IPS DF 4.7 (cell line): ENCODE measurements around the gene AMPH.

Experiments
- DNase-seq: peaks from one replicate; pipeline ENCODE4 v3.0.0-alpha.2; 2013; ENCODE audit warnings: low spot score; ENCODE audit errors: extremely low read depth

Gene AMPH

DNA sequence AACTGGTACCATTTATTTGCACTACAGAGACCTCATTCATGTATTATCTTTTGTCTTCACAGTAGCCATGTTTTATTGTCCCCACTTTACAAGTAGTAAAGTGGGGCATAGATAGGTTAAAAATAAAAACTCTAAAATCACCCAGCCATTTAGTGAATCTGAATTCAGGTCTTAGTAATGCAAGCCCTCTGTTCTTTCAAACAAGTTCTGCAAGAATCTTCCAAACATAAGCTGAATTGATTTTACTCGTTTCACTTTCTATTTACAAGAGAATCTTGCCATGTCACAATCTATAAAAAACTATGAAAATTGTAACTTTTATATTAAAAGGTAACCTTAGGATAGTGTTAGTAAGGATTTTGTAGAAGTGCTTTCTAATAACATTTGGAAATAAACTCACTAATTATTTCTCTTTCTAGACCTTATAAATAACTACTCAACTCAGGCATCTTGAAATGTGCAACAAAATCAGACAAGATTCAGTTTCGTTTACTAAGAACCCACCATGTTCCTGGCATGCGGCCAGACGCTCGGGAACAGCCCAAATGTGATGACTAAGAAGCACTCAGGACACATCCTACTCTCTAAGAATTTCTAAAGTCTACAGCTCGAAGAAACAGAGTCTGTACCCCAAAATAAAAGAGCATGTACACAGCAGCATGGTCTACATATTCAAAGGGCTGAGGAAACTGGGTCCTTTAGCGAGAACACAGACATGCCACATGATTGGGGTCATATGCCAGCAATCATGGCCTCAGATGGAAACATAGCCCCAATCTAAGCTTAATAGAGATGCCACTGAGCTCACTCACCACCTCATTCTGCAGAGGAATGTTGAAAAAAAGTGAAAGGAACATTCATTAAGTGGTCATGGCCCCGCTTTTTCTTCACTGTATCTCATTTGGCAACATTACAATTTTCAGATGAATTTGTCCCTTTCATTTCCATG, 167.6 kb downstream of the AMPH start:
- no peak for DNase-seq

DNA sequence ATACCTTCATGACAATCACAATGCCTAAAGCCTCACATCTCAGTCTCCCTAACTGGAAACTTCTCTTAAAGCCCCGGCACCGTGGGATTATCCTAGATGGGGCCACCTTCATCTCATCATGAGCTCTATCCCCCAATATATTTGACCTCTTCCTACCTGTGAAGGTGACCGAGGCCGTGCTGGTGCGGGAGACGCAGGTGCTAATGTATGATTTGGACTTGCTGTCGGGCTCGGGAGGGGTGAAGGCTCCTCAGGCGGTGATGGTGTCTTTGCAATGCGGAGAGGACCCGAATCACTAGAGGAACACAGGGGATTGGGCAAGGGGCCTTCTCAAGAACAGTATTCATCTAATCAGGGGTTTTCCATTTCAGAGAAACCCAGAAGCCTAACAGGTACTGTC, 168.4 kb downstream of the AMPH start:
- no peak for DNase-seq

GRCh38 chr7:38461887-38462286, 169.3 kb downstream of the AMPH start:
- no peak for DNase-seq

GRCh38 chr7:38453826-38454225, 177.3 kb downstream of the AMPH start:
- DNase-seq, result no peak

DNA sequence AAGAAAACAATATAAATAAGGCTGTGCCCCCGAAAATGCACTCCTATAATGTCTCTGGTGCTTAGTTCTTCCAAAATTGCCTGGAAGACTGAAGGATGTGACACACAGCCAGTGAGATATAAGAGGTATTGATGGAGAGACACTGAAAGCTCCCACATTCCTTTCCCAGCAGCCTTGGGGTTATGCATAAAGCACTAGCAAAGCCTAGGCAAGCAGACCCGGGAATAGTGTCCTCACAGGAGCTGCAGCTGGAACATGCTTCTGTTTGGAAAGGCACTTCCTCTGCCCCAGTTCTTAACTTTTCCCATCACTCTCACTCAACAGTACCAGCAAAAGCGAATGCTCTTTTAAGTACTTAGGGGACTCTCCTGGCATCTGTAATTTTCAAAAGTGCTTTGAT, 178.0 kb downstream of the AMPH start:
- DNase-seq, result no peak

DNA sequence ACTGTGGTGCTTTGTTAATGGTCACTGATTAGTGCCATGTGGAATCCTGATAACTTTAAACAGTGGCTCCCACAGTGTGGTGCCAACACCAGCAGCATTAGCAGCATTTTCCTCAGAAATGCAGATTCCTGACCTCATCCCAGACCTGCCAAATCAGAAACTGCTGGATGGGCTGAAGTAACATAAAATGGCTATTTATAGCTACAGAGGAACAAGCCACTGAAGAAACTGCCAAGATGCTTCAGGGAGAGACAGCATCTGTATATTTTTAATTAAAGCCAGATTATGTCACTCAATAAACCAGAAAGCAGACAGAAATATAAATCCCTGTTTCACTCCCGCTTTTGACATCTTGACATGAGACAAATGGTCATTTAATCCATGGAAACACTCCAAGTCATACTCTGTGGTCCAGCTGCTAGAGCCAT, 178.5 kb downstream of the AMPH start:
- no peak for DNase-seq

DNA sequence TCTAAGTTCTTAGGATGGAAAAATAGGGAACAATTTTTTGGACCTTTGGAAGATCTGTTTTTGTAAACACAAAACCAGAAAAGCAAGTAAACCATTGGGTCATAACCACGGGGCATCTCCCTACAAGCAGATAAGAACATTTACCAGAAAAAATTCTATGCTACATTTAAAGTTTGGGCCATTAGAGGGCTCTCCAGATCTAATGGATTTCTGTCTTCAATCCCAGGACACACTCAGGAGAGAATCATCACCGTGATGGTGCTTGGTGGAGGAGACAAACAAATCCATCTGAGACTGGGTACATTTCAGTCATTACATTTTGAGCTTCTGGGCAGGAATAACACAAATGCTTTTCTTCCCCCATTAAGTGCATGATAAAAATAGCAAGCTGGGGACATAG, 179.3 kb downstream of the AMPH start:
- peak; percentile 14 for DNase-seq

GRCh38 chr7:38448584-38449234, 182.5 kb downstream of the AMPH start:
- DNase-seq, result no peak

GRCh38 chr7:38448054-38448453, 183.1 kb downstream of the AMPH start:
- no peak for DNase-seq

DNA sequence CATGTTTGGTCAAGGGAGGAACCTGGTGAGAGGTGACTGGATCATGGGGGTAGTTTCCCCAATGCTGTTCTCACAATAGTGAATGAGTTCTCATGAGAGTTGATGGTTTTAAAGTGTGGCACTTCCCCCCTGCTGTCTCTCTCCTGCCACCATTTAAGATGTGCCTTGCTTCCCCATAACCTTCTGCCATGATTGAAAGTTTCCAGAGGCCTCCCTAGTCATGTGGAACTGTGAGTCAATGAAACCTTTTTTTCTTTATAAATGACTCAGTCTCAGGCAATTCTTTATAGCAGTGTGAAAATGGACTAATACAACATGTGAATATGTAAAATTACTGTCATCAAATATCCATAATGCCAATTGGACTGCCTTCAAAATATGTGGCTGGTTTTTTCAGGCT, 192.2 kb downstream of the AMPH start:
- DNase-seq, result no peak

GRCh38 chr7:38432671-38433070, 198.5 kb downstream of the AMPH start:
- DNase-seq, result no peak

DNA sequence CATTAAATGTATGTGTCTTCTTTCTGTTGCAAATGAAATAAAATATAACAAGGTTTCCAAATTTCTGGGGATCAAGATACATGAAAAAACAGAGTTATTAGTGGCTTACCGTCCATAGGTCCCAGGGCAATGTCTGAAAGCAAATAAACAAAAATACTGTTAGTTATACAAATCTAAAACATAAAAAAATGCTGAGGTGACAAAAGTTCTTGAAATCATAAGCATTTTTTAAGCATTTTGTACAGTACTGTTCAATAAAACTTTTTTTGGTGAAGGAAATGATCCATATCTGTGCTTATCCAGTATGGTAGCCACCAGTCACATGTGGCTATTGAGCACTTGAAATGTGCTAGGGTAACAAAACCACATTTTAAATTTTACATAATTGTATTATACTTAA, 199.1 kb downstream of the AMPH start:
- DNase-seq, result no peak

DNA sequence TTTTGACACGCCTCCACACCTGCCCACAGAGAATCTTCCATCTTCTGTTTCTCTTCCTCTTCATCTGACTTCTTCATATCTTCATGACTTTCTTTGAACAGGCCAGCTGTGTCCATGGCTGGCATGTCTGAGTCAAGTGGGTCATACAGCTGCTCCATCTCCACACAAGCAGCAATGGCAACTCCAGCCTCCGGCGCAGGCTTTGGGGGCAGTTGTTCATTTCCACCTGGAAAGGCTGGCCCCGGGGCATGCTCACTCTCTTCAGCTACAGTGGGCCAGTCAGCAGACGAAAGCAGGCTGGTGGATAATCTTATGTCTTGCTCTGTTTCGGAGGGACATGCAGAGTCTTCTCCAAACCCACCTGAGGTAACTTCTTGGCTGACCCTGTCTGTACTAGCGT, 202.1 kb downstream of the AMPH start:
- DNase-seq, result no peak

- no peak for DNase-seq
These were observed 203.1 kb downstream of the AMPH start for GRCh38 chr7:38428041-38428440.

GRCh38 chr7:38427279-38427955, 203.8 kb downstream of the AMPH start:
- DNase-seq, result no peak

DNA sequence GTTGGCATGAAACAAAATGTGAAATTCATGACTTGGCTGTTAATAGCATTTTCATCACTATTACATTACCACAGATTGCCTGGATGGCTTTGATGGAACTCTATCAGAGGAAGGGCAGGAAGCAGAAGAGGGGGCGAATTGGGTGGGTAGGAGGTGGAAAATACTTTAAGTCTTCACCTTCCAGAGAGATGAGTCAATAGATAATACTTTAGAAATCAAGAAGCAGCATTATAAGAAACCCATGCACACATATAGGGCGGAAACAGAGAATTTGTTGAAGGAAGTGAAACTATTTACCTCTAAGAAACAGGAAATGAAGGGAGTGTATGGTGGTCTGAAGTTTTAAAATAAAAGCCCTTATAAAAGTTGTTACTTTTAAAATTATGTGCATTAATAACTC, 205.7 kb downstream of the AMPH start:
- no peak for DNase-seq

- no peak for DNase-seq
These were observed 206.3 kb downstream of the AMPH start for GRCh38 chr7:38424750-38425463.

DNA sequence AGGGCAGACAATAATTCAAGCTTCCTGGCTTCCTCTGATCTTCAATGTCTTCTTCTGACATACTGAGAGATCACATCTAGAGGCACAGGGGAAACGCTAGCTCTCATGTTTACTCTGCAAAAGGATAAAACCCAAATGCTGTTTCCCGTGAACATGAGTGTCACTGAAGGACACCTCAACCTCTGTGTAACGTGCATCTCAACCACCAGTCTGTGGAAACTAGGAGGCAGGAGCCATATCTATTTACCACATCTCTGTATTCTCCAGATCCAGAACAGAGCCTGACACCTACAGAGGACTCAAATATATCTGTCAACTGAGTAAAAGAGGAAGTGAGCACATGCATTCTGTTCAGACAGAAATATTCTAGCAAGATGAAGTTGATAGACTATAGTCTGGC, 217.4 kb downstream of the AMPH start:
- DNase-seq, result no peak

DNA sequence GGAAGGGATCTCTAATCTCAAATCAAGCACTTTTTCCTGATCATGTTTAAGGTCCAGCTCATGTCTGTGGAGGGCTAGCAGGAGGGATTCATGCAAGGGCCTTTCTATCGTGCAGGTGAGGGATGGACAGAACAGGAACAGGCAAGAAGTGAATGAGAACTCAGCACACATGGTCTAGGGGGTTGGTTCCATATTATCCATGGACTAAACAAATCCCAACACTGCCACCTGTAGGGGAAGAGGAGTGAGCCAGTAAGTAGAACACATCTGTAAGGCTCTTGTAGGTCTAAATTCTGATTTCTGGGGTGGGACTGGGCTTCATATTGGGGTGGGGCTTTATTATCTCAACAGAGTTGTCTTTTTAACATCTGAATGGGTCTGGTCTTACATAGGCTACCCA, 219.8 kb downstream of the AMPH start:
- peak; percentile 36 for DNase-seq

GRCh38 chr7:38410056-38410455, 221.1 kb downstream of the AMPH start:
- no peak for DNase-seq

- no peak for DNase-seq
These were observed 221.6 kb downstream of the AMPH start for GRCh38 chr7:38409531-38409930.
